Glomerular visceral epithelial cell (primary cell): ENCODE data around the gene AK6.
"Not testable (repeated sequence)": the region's sequence is repeated elsewhere in the genome, so short reads cannot be mapped to it uniquely, and the experiment has no call there.

Source experiments
- DNase-seq: peaks from one replicate; pipeline ENCODE4 v3.0.0-alpha.2; 2016; ENCODE audit errors: extremely low spot score

AK6 gene

GRCh38 chr5:69335341-69335935 lies 33.9 kb downstream of the AK6 start:
- no peak for DNase-seq

- peak; percentile 87 for DNase-seq
These were observed 34.5 kb downstream of the AK6 start for GRCh38 chr5:69334793-69335268.

- not testable (repeated sequence) for DNase-seq
These were observed 35.5 kb downstream of the AK6 start for GRCh38 chr5:69333668-69334315.

GRCh38 chr5:69331528-69332445 lies 37.5 kb downstream of the AK6 start:
- DNase-seq = peak; percentile 13

- DNase-seq = no peak
These were observed 39.3 kb downstream of the AK6 start for GRCh38 chr5:69329905-69330489.

- DNase-seq = no peak
These were observed 43.0 kb downstream of the AK6 start for GRCh38 chr5:69326365-69326764.

GRCh38 chr5:69317391-69317790 lies 51.9 kb downstream of the AK6 start:
- no peak for DNase-seq

GRCh38 chr5:69315972-69316371 lies 53.3 kb downstream of the AK6 start:
- DNase-seq = no peak

GRCh38 chr5:69313428-69313827 lies 55.9 kb downstream of the AK6 start:
- DNase-seq = no peak

GRCh38 chr5:69312459-69313160 lies 56.7 kb downstream of the AK6 start:
- DNase-seq = no peak

GRCh38 chr5:69309380-69309779 lies 59.9 kb downstream of the AK6 start:
- DNase-seq = no peak

GRCh38 chr5:69308046-69308553 lies 61.2 kb downstream of the AK6 start:
- DNase-seq = no peak

- DNase-seq = no peak
These were observed 63.8 kb downstream of the AK6 start for GRCh38 chr5:69305512-69305911.
